ENCODE measurements around the gene AGRN. TPM values are rescaled to one million over a fixed set of nuclear protein-coding genes. Genes with fewer than 3 reads are reported as not detected.

Gene AGRN
- polyA plus RNA-seq, 1 experiment, result 41.2 TPM

GRCh38 chr1:1041092-1041523 lies 21.2 kb downstream of the AGRN start:
- no peak for DNase-seq (ENCODE audit: low read depth)
- Histone ChIP-seq H3K27me3 (ENCODE audit: control insufficient read depth, insufficient read depth, low read length) (no peaks in the 10 kb centered on the region), H3K36me3 (ENCODE audit: control insufficient read depth, insufficient read depth, low read length) (peaks cover 37% of the 10 kb centered on the region), H3K4me3 (ENCODE audit: low read depth, low read length) (peak overlapping the region; percentile 17; the same call in 1 of the 2 replicates)
- TF ChIP-seq CTCF (IDR thresholded peaks at IDR 0.05; ENCODE audit: insufficient read depth, low read depth, low read length), result no peak
- CTCF ChIA-PET, result interaction anchor here (0.6 to 3.8 kb wide), 9 partner anchors 9 to 216 kb away, joined by 3 to 13 read pairs (median 4); no protein-coding TSS in a partner anchor
- POLR2A ChIA-PET, result no interaction called here

DNA sequence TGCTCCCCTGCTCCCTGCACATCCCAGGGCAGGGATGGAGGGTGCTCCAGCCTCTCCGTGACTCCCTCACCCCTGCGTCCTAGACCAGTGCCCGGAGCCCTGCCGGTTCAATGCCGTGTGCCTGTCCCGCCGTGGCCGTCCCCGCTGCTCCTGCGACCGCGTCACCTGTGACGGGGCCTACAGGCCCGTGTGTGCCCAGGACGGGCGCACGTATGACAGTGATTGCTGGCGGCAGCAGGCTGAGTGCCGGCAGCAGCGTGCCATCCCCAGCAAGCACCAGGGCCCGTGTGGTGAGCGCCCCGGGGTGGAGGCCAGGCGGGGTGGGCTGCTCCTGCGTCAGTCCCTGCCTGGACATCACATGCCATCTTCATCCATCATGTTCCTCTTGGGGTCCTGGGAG lies 22.0 kb downstream of the AGRN start:
- POLR2A ChIA-PET, result no interaction called here
- Histone ChIP-seq H3K36me3 (ENCODE audit: control insufficient read depth, insufficient read depth, low read length) (peaks cover 36% of the 10 kb centered on the region), H3K4me3 (ENCODE audit: low read depth, low read length) (no peak overlapping the region), H3K27me3 (ENCODE audit: control insufficient read depth, insufficient read depth, low read length) (no peaks in the 10 kb centered on the region)
- CTCF ChIA-PET, result interaction anchor here (1.6 to 3.8 kb wide), 2 partner anchors 22 to 40 kb away, joined by 4 to 13 read pairs; no protein-coding TSS in a partner anchor
- no peak for DNase-seq (ENCODE audit: low read depth)
- no peak for TF ChIP-seq CTCF (IDR thresholded peaks at IDR 0.05; ENCODE audit: insufficient read depth, low read depth, low read length)

- Histone ChIP-seq H3K27me3 (ENCODE audit: control insufficient read depth, insufficient read depth, low read length) (no peaks in the 10 kb centered on the region), H3K36me3 (ENCODE audit: control insufficient read depth, insufficient read depth, low read length) (peaks cover 35% of the 10 kb centered on the region), H3K4me3 (ENCODE audit: low read depth, low read length) (no peak overlapping the region)
- ChIA-PET CTCF (no interaction called here), POLR2A (no interaction called here)
- TF ChIP-seq CTCF (IDR thresholded peaks at IDR 0.05; ENCODE audit: insufficient read depth, low read depth, low read length), result no peak
- DNase-seq (ENCODE audit: low read depth), result no peak
Measured at GRCh38 chr1:1042835-1043234, 22.9 kb downstream of the AGRN start.

DNA sequence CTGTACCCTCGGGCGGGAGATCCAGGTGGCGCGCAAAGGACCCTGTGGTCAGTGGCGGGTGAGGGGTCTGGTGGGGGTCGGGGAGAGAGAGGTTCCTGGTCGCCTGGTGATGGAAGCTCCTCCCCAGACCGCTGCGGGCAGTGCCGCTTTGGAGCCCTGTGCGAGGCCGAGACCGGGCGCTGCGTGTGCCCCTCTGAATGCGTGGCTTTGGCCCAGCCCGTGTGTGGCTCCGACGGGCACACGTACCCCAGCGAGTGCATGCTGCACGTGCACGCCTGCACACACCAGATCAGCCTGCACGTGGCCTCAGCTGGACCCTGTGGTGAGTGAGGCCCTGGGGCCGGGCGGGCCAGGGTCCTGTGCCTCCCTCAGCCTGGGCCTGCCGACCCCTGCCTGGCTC lies 23.5 kb downstream of the AGRN start:
- Histone ChIP-seq H3K4me3 (ENCODE audit: low read depth, low read length) (no peak overlapping the region), H3K36me3 (ENCODE audit: control insufficient read depth, insufficient read depth, low read length) (peaks cover 35% of the 10 kb centered on the region), H3K27me3 (ENCODE audit: control insufficient read depth, insufficient read depth, low read length) (no peaks in the 10 kb centered on the region)
- ChIA-PET CTCF (no interaction called here), POLR2A (no interaction called here)
- no peak for DNase-seq (ENCODE audit: low read depth)
- TF ChIP-seq CTCF (IDR thresholded peaks at IDR 0.05; ENCODE audit: insufficient read depth, low read depth, low read length), result no peak

DNA sequence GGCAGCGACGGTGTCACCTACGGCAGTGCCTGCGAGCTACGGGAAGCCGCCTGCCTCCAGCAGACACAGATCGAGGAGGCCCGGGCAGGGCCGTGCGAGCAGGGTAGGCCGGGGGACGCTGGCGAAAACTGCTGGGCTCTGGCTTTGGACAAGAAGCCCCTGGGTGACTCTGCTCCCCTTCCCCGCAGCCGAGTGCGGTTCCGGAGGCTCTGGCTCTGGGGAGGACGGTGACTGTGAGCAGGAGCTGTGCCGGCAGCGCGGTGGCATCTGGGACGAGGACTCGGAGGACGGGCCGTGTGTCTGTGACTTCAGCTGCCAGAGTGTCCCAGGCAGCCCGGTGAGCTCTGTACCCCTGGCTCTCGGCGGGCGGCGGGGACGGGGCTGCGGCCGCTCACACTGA lies 24.0 kb downstream of the AGRN start:
- H3K4me3 ChIP-seq (ENCODE audit: low read depth, low read length), result no peak overlapping the region
- no peak for DNase-seq (ENCODE audit: low read depth)
- no peaks in the 10 kb centered on the region for H3K27me3 ChIP-seq (ENCODE audit: control insufficient read depth, insufficient read depth, low read length)
- peaks cover 35% of the 10 kb centered on the region for H3K36me3 ChIP-seq (ENCODE audit: control insufficient read depth, insufficient read depth, low read length)
- CTCF ChIA-PET, result interaction anchor here (2.8 kb wide), 1 partner anchor 15 kb away, joined by 9 read pairs; no protein-coding TSS in a partner anchor
- TF ChIP-seq CTCF (IDR thresholded peaks at IDR 0.05; ENCODE audit: insufficient read depth, low read depth, low read length), result no peak
- POLR2A ChIA-PET, result no interaction called here
